H1 (cell line): Measurements from ENCODE around the gene CIAO3.

Source experiments
- ASH2L ChIP-seq: fragments of 200-600, 300-600 bp; sonication (generic); IDR thresholded peaks from one replicate; pipeline ENCODE4 v1.7.1; 2017; ENCODE audit warnings: low read length
- BRCA1 ChIP-seq: IDR thresholded peaks from 2 replicates; pipeline ENCODE4 v1.6.1; 2012; ENCODE audit warnings: low read depth, low read length, improper control_type of control experiment
- CHD2 ChIP-seq: IDR thresholded peaks from 2 replicates; pipeline ENCODE4 v1.6.1; 2012; ENCODE audit warnings: low read length, improper control_type of control experiment
- CTCF ChIP-seq, 3 experiments: IDR thresholded peaks; 1 replicate in 2 of 3; 2 replicates in 1 of 3; pipeline versions ENCODE4 v1.5.1 to v1.6.1; 2011; ENCODE audit warnings: low read length in 3 of 3, mild to moderate bottlenecking in 3 of 3, inconsistent platforms in 2 of 3, low read depth in 1 of 3, moderate library complexity in 1 of 3; ENCODE audit not compliant: insufficient read depth in 1 of 3; ENCODE audit errors: control extremely low read depth in 1 of 3
- EGR1 ChIP-seq: IDR thresholded peaks from 2 replicates; pipeline ENCODE4 v1.6.1; 2011; ENCODE audit warnings: low read depth, low read length, borderline replicate concordance
- EZH2 ChIP-seq: fragments of 200-600 bp; sonication (generic); IDR thresholded peaks from 2 replicates; pipeline ENCODE4 v1.7.1; 2012; ENCODE audit warnings: low read depth, mild to moderate bottlenecking, moderate library complexity, low read length, inconsistent platforms; ENCODE audit not compliant: severe bottlenecking
- HDAC6 ChIP-seq: IDR thresholded peaks from one replicate; pipeline ENCODE4 v1.7.1; 2012; ENCODE audit warnings: low read depth, mild to moderate bottlenecking, inconsistent platforms, low read length, moderate library complexity
- POLR2A ChIP-seq, 2 experiments: IDR thresholded peaks; 1 replicate in 1 of 2; 2 replicates in 1 of 2; pipeline ENCODE4 v1.6.1; 2011; ENCODE audit warnings: low read depth in 2 of 2, low read length in 2 of 2, mild to moderate bottlenecking in 2 of 2; ENCODE audit errors: control extremely low read depth in 1 of 2
- POLR2AphosphoS5 ChIP-seq: IDR thresholded peaks from 2 replicates; pipeline ENCODE4 v1.6.1; 2011; ENCODE audit warnings: low read depth, low read length
- SRF ChIP-seq: IDR thresholded peaks from 2 replicates; pipeline ENCODE4 v1.6.1; 2011; ENCODE audit warnings: mild to moderate bottlenecking, low read depth, low read length, moderate library complexity
- ZNF274 ChIP-seq: IDR thresholded peaks from 2 replicates; pipeline ENCODE4 v1.7.0; 2012; ENCODE audit warnings: low read length, borderline replicate concordance; ENCODE audit errors: extremely low read depth

- no peak for TF ChIP-seq CTCF (IDR thresholded peaks at IDR 0.05; ENCODE audit: control extremely low read depth in 1 of 3, insufficient read depth in 1 of 3, low read depth in 1 of 3, low read length in 3 of 3)
- no peak for TF ChIP-seq ZNF274
- TF ChIP-seq POLR2A (IDR thresholded peaks at IDR 0.05; ENCODE audit: control extremely low read depth in 1 of 2, low read depth in 2 of 2, low read length in 2 of 2): no peak
- no peak for TF ChIP-seq POLR2AphosphoS5
- no peak for TF ChIP-seq HDAC6
- TF ChIP-seq ASH2L: peak; percentile 3
- no peak for TF ChIP-seq SRF
- no peak for TF ChIP-seq CHD2
- TF ChIP-seq EGR1: no peak
- TF ChIP-seq BRCA1: no peak
- no peak for TF ChIP-seq EZH2
Observed at GRCh38 chr16:680625-680945, 60.2 kb downstream of the CIAO3 start.
